H1 (cell line): ENCODE results near the gene COX5A. TPM values are rescaled to one million over a fixed set of nuclear protein-coding genes. Genes with fewer than 3 reads are reported as not detected.

ENCODE experiments used
- CTCF ChIA-PET: fragments of 300-600 bp; sonication (Branson Sonifier 250); formaldehyde crosslinking; loops from one replicate; lab custom pipeline; 2021; ENCODE audit not compliant: partially characterized antibody; lab: Charles Lee
- POLR2A ChIA-PET: fragments of 300-600 bp; sonication (Branson Sonifier 250); formaldehyde crosslinking; loops from one replicate; lab custom pipeline; 2021; ENCODE audit warnings: inconsistent platforms; ENCODE audit not compliant: partially characterized antibody; lab: Charles Lee
- DNase-seq, 2 experiments: peaks; one replicate each; pipeline versions ENCODE4 v3.0.0 to v3.0.0-alpha.2; 2010 to 2022; ENCODE audit warnings: low spot score in 2 of 2, low read depth in 1 of 2, mixed read lengths in 1 of 2
- FAIRE-seq: peaks from 2 replicates; lab custom pipeline; 2011; peaks lifted over from hg19 to GRCh38; lab: Jason Lieb, UNC
- H2AFZ ChIP-seq: 2 replicates; pipeline ENCODE4 v1.8.1; 2012; ENCODE audit warnings: low read length, inconsistent platforms
- H2AK5ac ChIP-seq: 2 replicates; pipeline ENCODE4 v1.6.1; 2013; ENCODE audit warnings: low read depth, low read length
- H2BK120ac ChIP-seq: replicated peaks from 2 replicates; pipeline ENCODE3; 2013; ENCODE audit warnings: low read depth, low read length, inconsistent platforms
- H2BK12ac ChIP-seq: 2 replicates; pipeline ENCODE4 v1.6.1; 2013; ENCODE audit warnings: low read depth, low read length
- H2BK15ac ChIP-seq: 2 replicates; pipeline ENCODE4 v1.6.1; 2013; ENCODE audit warnings: low read length
- H2BK20ac ChIP-seq: 2 replicates; pipeline ENCODE4 v1.6.1; 2013; ENCODE audit warnings: low read length
- H2BK5ac ChIP-seq: 2 replicates; pipeline ENCODE4 v1.6.1; 2013; ENCODE audit warnings: low read depth, low read length
- H3K14ac ChIP-seq: 2 replicates; pipeline ENCODE4 v1.6.1; 2013; ENCODE audit warnings: inconsistent platforms; ENCODE audit not compliant: insufficient read length
- H3K18ac ChIP-seq: 2 replicates; pipeline ENCODE4 v1.6.1; 2013; ENCODE audit warnings: low read length; ENCODE audit errors: extremely low read depth
- H3K23ac ChIP-seq: 2 replicates; pipeline ENCODE4 v1.6.1; 2013; ENCODE audit warnings: inconsistent platforms; ENCODE audit not compliant: insufficient read length
- H3K23me2 ChIP-seq: 2 replicates; pipeline ENCODE4 v1.6.1; 2013; ENCODE audit warnings: low read depth, low read length
- H3K27ac ChIP-seq: 2 replicates; pipeline ENCODE4 v1.6.1; 2011; ENCODE audit warnings: low read depth, low read length, inconsistent platforms
- H3K27me3 ChIP-seq, 4 experiments: replicated peaks in 1 of 4; 1 replicate in 1 of 4; 2 replicates in 3 of 4; pipeline versions ENCODE4 v1.6.1 to v1.8.1; 2011 to 2013; ENCODE audit warnings: low read length in 3 of 4, mild to moderate bottlenecking in 3 of 4, inconsistent platforms in 2 of 4, mixed read lengths in 2 of 4, moderate library complexity in 1 of 4; ENCODE audit not compliant: control insufficient read depth in 3 of 4, insufficient read depth in 3 of 4; ENCODE audit errors: extremely low read depth in 1 of 4
- H3K36me3 ChIP-seq, 4 experiments: 2 replicates each; pipeline versions ENCODE4 v1.6.1 to v1.8.1; 2011 to 2013; ENCODE audit warnings: mild to moderate bottlenecking in 4 of 4, low read length in 3 of 4, moderate library complexity in 2 of 4, control low read depth in 1 of 4, inconsistent platforms in 1 of 4; ENCODE audit not compliant: insufficient read depth in 4 of 4, control insufficient read depth in 2 of 4
- H3K4ac ChIP-seq: replicated peaks from 2 replicates; pipeline ENCODE3; 2013; ENCODE audit warnings: low read length, low read depth, mixed read lengths, inconsistent platforms; ENCODE audit not compliant: insufficient read length
- H3K4me1 ChIP-seq, 4 experiments: replicated peaks in 1 of 4; 1 replicate in 1 of 4; 2 replicates in 3 of 4; pipeline versions ENCODE4 v1.6.1 to v1.8.1; 2011 to 2013; ENCODE audit warnings: low read length in 3 of 4, inconsistent platforms in 2 of 4, mixed read lengths in 1 of 4; ENCODE audit not compliant: insufficient read depth in 4 of 4, control insufficient read depth in 3 of 4
- H3K4me2 ChIP-seq, 2 experiments: 2 replicates each; pipeline versions ENCODE4 v1.6.1 to v1.8.1; 2011 to 2013; ENCODE audit warnings: low read depth in 2 of 2, low read length in 2 of 2, control low read depth in 1 of 2, inconsistent platforms in 1 of 2, mild to moderate bottlenecking in 1 of 2; ENCODE audit not compliant: insufficient read depth in 1 of 2
- H3K4me3 ChIP-seq, 4 experiments: fragments of 200-600, 300-600 bp in 1 of 4; sonication (generic), shearing (Covaris generic), sonication (Bioruptor Twin) in 1 of 4; 2 replicates each; pipeline versions ENCODE4 v1.5.1 to v1.8.1; 2011 to 2016; ENCODE audit warnings: low read length in 4 of 4, low read depth in 3 of 4, control low read depth in 2 of 4, inconsistent platforms in 2 of 4, mild to moderate bottlenecking in 2 of 4, mixed read lengths in 1 of 4, moderate library complexity in 1 of 4; ENCODE audit not compliant: insufficient read depth in 2 of 4; ENCODE audit errors: extremely low read depth in 1 of 4
- H3K56ac ChIP-seq: replicated peaks from 2 replicates; pipeline ENCODE3; 2013; ENCODE audit warnings: low read depth, mild to moderate bottlenecking, mixed read lengths, low read length, inconsistent platforms; ENCODE audit not compliant: insufficient read length
- H3K79me1 ChIP-seq: 2 replicates; pipeline ENCODE4 v1.6.1; 2013; ENCODE audit warnings: low read depth, low read length, control low read depth
- H3K79me2 ChIP-seq, 2 experiments: 2 replicates each; pipeline versions ENCODE4 v1.6.1 to v1.8.1; 2012 to 2013; ENCODE audit warnings: low read length in 2 of 2, mild to moderate bottlenecking in 2 of 2, inconsistent platforms in 1 of 2; ENCODE audit not compliant: insufficient read depth in 2 of 2, control insufficient read depth in 1 of 2
- H3K9ac ChIP-seq, 4 experiments: replicated peaks in 1 of 4; 1 replicate in 1 of 4; 2 replicates in 3 of 4; pipeline versions ENCODE4 v1.6.1 to v1.8.1; 2011 to 2013; ENCODE audit warnings: low read depth in 3 of 4, low read length in 3 of 4, control low read depth in 2 of 4, mild to moderate bottlenecking in 2 of 4, moderate library complexity in 2 of 4, inconsistent platforms in 1 of 4; ENCODE audit errors: extremely low read depth in 1 of 4
- H3K9me3 ChIP-seq, 2 experiments: 2 replicates each; pipeline versions ENCODE4 v1.6.1 to v1.8.1; 2012 to 2013; ENCODE audit warnings: mild to moderate bottlenecking in 2 of 2, moderate library complexity in 2 of 2, control low read depth in 1 of 2, inconsistent platforms in 1 of 2, low read depth in 1 of 2, low read length in 1 of 2, mixed read lengths in 1 of 2; ENCODE audit not compliant: insufficient read depth in 2 of 2
- H4K20me1 ChIP-seq, 2 experiments: replicated peaks in 1 of 2; 2 replicates each; pipeline versions ENCODE3 to v1.8.1; 2011 to 2013; ENCODE audit warnings: inconsistent platforms in 2 of 2, low read length in 2 of 2, mild to moderate bottlenecking in 1 of 2; ENCODE audit not compliant: insufficient read depth in 2 of 2, control insufficient read depth in 1 of 2
- H4K5ac ChIP-seq: 2 replicates; pipeline ENCODE4 v1.6.1; 2013; ENCODE audit warnings: low read length, low read depth, mixed read lengths, inconsistent platforms; ENCODE audit not compliant: insufficient read length
- H4K8ac ChIP-seq: 2 replicates; pipeline ENCODE4 v1.8.0; 2013; ENCODE audit warnings: mild to moderate bottlenecking, moderate library complexity, low read length, inconsistent platforms; ENCODE audit not compliant: insufficient read depth; ENCODE audit errors: extremely low read depth
- H4K91ac ChIP-seq: replicated peaks from 2 replicates; pipeline ENCODE3; 2013; ENCODE audit warnings: low read length, mixed read lengths, inconsistent platforms; ENCODE audit not compliant: insufficient read length
- CTCF ChIP-seq, 3 experiments: IDR thresholded peaks; 1 replicate in 2 of 3; 2 replicates in 1 of 3; pipeline versions ENCODE4 v1.5.1 to v1.6.1; 2011; ENCODE audit warnings: low read length in 3 of 3, mild to moderate bottlenecking in 3 of 3, inconsistent platforms in 2 of 3, low read depth in 1 of 3, moderate library complexity in 1 of 3; ENCODE audit not compliant: insufficient read depth in 1 of 3; ENCODE audit errors: control extremely low read depth in 1 of 3
- EP300 ChIP-seq, 2 experiments: IDR thresholded peaks; 1 replicate in 1 of 2; 2 replicates in 1 of 2; pipeline ENCODE4 v1.6.1; 2011 to 2012; ENCODE audit warnings: low read depth in 2 of 2, low read length in 2 of 2, mild to moderate bottlenecking in 2 of 2, borderline replicate concordance in 1 of 2, inconsistent platforms in 1 of 2, moderate library complexity in 1 of 2
- RAD21 ChIP-seq, 2 experiments: IDR thresholded peaks in 1 of 2; conservative IDR thresholded peaks in 1 of 2; 2 replicates each; pipeline ENCODE4 v1.6.1; 2011; ENCODE audit warnings: low read depth in 2 of 2, low read length in 2 of 2, improper control_type of control experiment in 1 of 2, inconsistent platforms in 1 of 2, mild to moderate bottlenecking in 1 of 2, moderate library complexity in 1 of 2
- WGBS, 2 experiments: shearing (Covaris generic) in 1 of 2; methylation state at CpG; one replicate each; pipeline versions ENCODE4 v1.1.6 to v1.1.7; 2013 to 2015; ENCODE audit warnings: low lambda C conversion rate in 2 of 2, mixed read lengths in 2 of 2, inconsistent platforms in 1 of 2, low coverage in 1 of 2, missing lambda C conversion rate in 1 of 2; ENCODE audit not compliant: insufficient replicate concordance in 2 of 2, insufficient coverage in 1 of 2, insufficient read length in 1 of 2; ENCODE audit errors: extremely low coverage in 1 of 2, missing lambda C conversion rate in 1 of 2; 5-methylcytosine and 5-hydroxymethylcytosine counted together
- polyA plus RNA-seq, 7 experiments: library from polyadenylated mRNA; depleted of rRNA in 3 of 7; stranded (reverse) in 5 of 7; unstranded in 2 of 7; fragments of >200 nt in 5 of 7; fragments of 200-250 nt in 2 of 7; gene quantifications; 1 replicate in 5 of 7; 2 replicates in 1 of 7; 4 replicates in 1 of 7; pipeline versions ENCODE4 v1.2.1 to v1.2.3, GENCODE V29; 2011 to 2013; ENCODE audit warnings: missing spikeins in 2 of 7, mixed read lengths in 2 of 7
- total RNA-seq: library from RNA; stranded (reverse); fragmentation: NEBNext Ultra II Directional; extraction: Animal tissue kit (Norgen Biotek cat#: 25700); gene quantifications from 2 replicates; pipeline ENCODE4 v1.2.1, GENCODE V29; 2021

COX5A gene
- total and polyA plus RNA-seq, 2 of the 8 experiments (the other 6 are each of a cell fraction or from before 2014, with no cell fraction given) = 270 to 367 TPM

GRCh38 chr15:74976159-74976558 lies 38.3 kb upstream of the COX5A start:
- H3K9ac ChIP-seq = no peak overlapping the region
- POLR2A ChIA-PET = interaction anchor here (1.5 kb wide), 1 partner anchor 22 kb away, joined by 3 read pairs; no protein-coding TSS in a partner anchor

More at GRCh38 chr15:74976159-74976558, 38.3 kb upstream of the COX5A start:
- Histone ChIP-seq H2BK120ac (no peak overlapping the region), H2BK20ac (no peak overlapping the region), H3K36me3 (no peaks in the 10 kb centered on the region), H3K23ac (no peak overlapping the region), H3K27me3 (no peaks in the 10 kb centered on the region), H3K4me3 (no peak overlapping the region), H4K20me1 (no peaks in the 10 kb centered on the region), H2AFZ (no peak overlapping the region), H2BK5ac (no peak overlapping the region), H3K4me1 (peaks cover 0 to 4% (median 1%) of the 10 kb centered on the region in 4 experiments; a peak in 3 of 7 replicates), H3K4me2 (no peak overlapping the region), H4K91ac (no peak overlapping the region), H3K56ac (no peak overlapping the region), H2BK12ac (no peak overlapping the region), H3K23me2 (no peaks in the 10 kb centered on the region), H2AK5ac (no peak overlapping the region), H3K14ac (no peak overlapping the region), H3K4ac (no peak overlapping the region), H2BK15ac (no peak overlapping the region), H4K5ac (no peak overlapping the region), H3K79me2 (no peaks in the 10 kb centered on the region), H3K79me1 (no peaks in the 10 kb centered on the region), H3K27ac (no peak overlapping the region), H3K18ac (no peak overlapping the region), H4K8ac (no peak overlapping the region), H3K9me3 (no peaks in the 10 kb centered on the region)
- TF ChIP-seq RAD21 (IDR thresholded peaks at IDR 0.05 in 1 of 2, conservative IDR thresholded peaks at IDR 0.05 in 1 of 2; ENCODE audit: low read depth in 2 of 2, low read length in 2 of 2) (peak in 1 of 2 experiments; percentile 12; a peak in 1 of 4 replicates), EP300 (IDR thresholded peaks at IDR 0.05; ENCODE audit: borderline replicate concordance in 1 of 2, low read depth in 2 of 2, low read length in 2 of 2) (no peak), CTCF (IDR thresholded peaks at IDR 0.05; ENCODE audit: control extremely low read depth in 1 of 3, insufficient read depth in 1 of 3, low read depth in 1 of 3, low read length in 3 of 3) (peak in 2 of 3 experiments; percentile 10 to 17; a peak in 2 of 4 replicates)
- WGBS, 2 experiments = 85% methylated on average over 1 of the region's 1 CpG; no CpG with 5 or more reads in 1 of the 2 experiments
- FAIRE-seq (no peak), DNase-seq (no peak)
- CTCF ChIA-PET = interaction anchor here (0.7 to 1.7 kb wide), 6 partner anchors 12 to 74 kb away, joined by 3 to 6 read pairs (median 4); no protein-coding TSS in a partner anchor
